GM11168 (cell line): ENCODE data around the gene RDH11.

Source experiments
- in situ Hi-C: fragments of 300-500 bp; cut with MboI; formaldehyde crosslinking; loops from one replicate; pipeline ENCODE4 v1.12.0; 2022; ENCODE audit warnings: low sequenced_read_pairs; ENCODE audit not compliant: unreplicated experiment

The RDH11 gene

GRCh38 chr14:67653651-67654280 is 41.8 kb downstream of the RDH11 start:
- in situ Hi-C loops, result no loop called here

DNA sequence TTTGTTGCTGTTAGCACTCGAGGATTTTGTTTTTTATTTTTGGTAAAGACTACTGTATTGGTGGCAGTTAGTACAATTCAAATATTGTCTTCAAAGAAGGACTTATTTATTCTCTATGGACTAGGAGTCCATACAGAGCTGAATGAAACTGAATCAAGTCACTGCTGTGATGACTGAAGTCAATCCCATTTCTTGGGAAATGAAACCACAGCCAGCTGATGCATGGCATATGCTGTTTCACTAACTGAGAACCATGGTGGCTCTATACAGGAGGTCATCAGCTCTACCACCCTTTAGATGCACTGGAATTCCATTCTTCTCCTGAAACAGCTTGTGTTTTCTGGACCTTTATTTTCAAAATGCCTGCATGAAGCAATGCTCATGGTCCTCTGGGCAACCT is 43.4 kb downstream of the RDH11 start:
- in situ Hi-C loops, result no loop called here

DNA sequence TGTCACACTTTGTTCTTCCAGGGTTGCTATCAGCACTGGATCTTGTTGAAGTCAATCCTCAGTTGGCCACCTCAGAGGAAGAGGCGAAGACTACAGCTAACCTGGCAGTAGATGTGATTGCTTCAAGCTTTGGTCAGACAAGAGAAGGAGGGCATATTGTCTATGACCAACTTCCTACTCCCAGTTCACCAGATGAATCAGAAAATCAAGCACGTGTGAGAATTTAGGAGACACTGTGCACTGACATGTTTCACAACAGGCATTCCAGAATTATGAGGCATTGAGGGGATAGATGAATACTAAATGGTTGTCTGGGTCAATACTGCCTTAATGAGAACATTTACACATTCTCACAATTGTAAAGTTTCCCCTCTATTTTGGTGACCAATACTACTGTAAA is 44.9 kb downstream of the RDH11 start:
- in situ Hi-C loops, result no loop called here

- in situ Hi-C loops, result no loop called here
Observed at GRCh38 chr14:67650151-67650550, 45.4 kb downstream of the RDH11 start.

- in situ Hi-C loops, result no loop called here
Observed at GRCh38 chr14:67646131-67646530, 49.4 kb downstream of the RDH11 start.

DNA sequence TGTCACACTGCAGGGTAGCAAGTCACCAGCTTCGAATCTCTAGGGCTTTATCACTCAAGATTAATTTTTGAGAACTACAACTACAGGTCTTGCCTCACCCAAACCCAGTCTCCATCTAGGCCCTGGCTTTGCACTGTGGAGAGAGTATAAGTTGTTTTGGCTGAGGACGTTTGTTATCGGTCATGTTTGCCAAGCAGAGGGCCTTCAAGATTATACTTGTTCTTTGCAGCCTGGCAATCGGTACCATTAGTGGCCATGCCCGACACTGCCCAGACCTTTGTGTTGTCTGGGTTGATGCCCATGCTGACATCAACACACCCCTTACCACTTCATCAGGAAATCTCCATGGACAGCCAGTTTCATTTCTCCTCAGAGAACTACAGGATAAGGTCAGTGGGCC is 50.1 kb downstream of the RDH11 start:
- in situ Hi-C loops, result no loop called here

- in situ Hi-C loops, result no loop called here
Observed at GRCh38 chr14:67644428-67644827, 51.1 kb downstream of the RDH11 start.

DNA sequence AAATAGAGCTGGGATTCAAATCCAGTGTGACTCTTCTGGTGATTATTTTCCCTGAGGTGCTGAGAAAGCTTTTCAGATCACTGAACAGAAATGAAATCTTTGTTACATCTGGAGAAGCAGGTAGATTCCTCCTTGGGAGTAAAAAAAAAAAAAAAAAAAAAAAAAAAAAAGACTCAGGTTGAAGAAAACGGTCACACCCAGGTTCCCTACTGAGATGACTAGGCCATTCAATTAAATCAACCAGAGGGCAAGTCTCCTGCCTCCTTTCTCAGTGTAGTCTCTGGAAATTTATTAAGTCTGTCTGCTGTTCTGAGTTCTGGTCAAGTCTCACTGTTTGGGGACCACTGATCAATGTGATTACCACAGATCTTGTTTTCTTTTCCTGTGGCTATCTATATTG is 51.9 kb downstream of the RDH11 start:
- in situ Hi-C loops, result no loop called here

GRCh38 chr14:67641902-67642749 is 53.4 kb downstream of the RDH11 start:
- in situ Hi-C loops, result no loop called here

DNA sequence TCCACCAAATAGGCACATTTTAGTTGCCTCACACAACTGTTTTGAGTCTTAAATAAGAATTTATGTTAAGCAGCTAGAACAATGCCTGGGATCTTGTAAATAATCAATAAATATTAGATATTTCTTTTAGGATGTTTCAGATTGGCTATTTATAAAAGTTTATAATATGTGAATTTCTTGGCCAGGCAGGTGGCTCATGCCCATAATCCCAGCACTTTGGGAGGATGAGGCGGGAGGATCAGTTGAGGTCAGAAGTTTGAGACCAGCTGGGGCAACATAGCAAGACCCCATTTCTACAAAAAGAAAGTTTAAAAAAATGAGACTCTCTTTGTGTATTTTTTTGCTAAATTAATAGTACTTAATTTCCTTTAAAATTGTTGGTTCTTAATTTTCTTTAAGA is 54.1 kb downstream of the RDH11 start:
- in situ Hi-C loops, result no loop called here

- in situ Hi-C loops, result no loop called here
Observed at GRCh38 chr14:67638642-67639041, 56.9 kb downstream of the RDH11 start.

- in situ Hi-C loops, result no loop called here
Observed at GRCh38 chr14:67636361-67636919, 59.1 kb downstream of the RDH11 start.

DNA sequence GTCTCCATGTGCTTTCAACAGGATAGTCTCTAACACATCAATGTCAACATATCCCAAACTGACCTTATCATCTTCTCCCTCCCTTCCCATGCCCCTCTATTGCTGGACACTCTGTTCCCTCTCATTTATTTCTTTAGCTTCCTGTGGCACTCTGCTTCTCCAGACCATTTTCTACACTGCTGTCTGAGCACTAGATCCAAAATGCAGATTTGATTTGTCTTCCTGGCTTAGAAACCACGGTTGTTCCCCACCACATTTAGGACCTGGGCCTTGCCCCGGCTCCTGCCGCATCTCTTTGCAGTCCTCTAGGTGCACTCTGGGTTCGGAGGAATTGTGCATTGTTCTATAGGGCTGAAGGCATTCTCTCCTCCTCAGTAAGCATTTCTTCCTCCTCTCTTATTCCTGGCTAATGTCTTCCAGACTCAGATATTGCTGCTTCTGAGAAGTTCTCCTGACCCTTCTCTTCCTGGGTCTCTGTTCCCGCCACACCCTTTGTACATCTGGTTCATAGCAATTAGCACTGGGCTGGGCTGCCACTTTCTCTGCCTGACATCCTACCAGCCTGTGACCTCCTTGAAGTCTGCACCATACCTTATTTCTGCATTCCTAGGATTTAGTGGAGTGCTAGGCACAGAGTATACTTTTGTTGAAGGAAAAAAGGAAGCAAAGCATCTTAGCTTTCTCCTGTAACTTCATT is 62.0 kb downstream of the RDH11 start:
- in situ Hi-C loops, result no loop called here

DNA sequence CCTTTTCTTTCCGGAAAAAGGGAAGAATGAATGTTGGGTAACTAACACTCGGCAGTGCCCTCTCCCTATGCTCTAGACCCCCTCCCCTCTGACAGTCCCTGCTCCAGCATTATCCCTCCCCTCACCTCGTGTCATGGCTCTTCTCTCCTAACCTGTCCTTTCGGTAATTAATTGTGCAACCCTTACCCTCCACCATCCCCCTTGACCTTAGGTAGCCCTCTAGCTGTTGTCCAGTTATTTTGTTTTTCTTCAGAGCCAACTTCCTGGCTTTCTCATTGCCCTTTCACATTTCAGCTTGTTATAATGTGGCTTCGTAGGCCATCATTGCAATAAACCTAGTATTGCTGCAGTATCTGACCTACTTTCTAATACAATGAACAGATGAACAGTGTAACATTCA is 64.6 kb downstream of the RDH11 start:
- in situ Hi-C loops, result no loop called here

GRCh38 chr14:67630186-67630585 is 65.4 kb downstream of the RDH11 start:
- in situ Hi-C loops, result no loop called here

DNA sequence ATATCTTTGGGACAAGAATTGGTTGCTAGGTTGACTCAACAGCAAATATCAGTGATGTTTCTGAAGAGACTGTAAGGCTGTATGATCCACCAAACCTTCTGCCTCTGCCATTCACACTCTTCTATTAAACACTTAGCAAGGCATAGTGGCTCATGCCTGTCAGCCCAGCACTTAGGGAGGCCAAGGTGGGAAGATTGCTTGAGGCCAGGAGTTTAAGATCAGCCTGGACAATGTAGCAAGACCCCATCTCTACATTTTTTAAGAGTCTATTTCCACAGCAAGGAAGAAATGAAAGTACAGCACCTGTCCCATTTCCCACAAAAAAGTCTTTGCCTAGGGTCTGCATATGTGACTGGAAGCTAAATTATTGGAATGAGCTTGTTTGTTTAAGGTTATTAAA is 68.0 kb downstream of the RDH11 start:
- in situ Hi-C loops, result no loop called here
